GM12878 (cell line): ENCODE measurements around the gene PRKCE.

Experiments
- CEBPB ChIP-seq, 2 experiments: fragments of 150-350 bp in 1 of 2; IDR thresholded peaks; 2 replicates each; pipeline ENCODE4 v1.6.1; 2012 to 2014; ENCODE audit warnings: low read depth in 2 of 2, low read length in 2 of 2, borderline replicate concordance in 1 of 2, inconsistent platforms in 1 of 2
- CTCF ChIP-seq, 3 experiments: IDR thresholded peaks in 2 of 3; conservative IDR thresholded peaks in 1 of 3; 2 replicates each; pipeline ENCODE4 v1.5.1; 2011; ENCODE audit warnings: low read depth in 3 of 3, low read length in 3 of 3, mild to moderate bottlenecking in 3 of 3, control low read depth in 2 of 3, moderate library complexity in 2 of 3, inconsistent platforms in 1 of 3, mixed read lengths in 1 of 3; ENCODE audit not compliant: control insufficient read depth in 2 of 3, insufficient read depth in 1 of 3; ENCODE audit errors: extremely low read depth in 1 of 3
- CUX1 ChIP-seq: IDR thresholded peaks from 2 replicates; pipeline ENCODE4 v1.6.1; 2012; ENCODE audit warnings: improper control_type of control experiment, low read depth, low read length; ENCODE audit not compliant: insufficient replicate concordance
- FOXK2 ChIP-seq: fragments of 450-650 bp; IDR thresholded peaks from 2 replicates; pipeline ENCODE4 v1.6.1; 2017; ENCODE audit warnings: mild to moderate bottlenecking, moderate library complexity
- IRF3 ChIP-seq: fragments of 450-650 bp; IDR thresholded peaks from 2 replicates; pipeline ENCODE4 v1.6.1; 2014; ENCODE audit warnings: mild to moderate bottlenecking
- KDM1A ChIP-seq: fragments of 200-600 bp; sonication (generic); IDR thresholded peaks from 2 replicates; pipeline ENCODE4 v1.6.1; 2016; ENCODE audit warnings: borderline replicate concordance
- LARP7 ChIP-seq: fragments of 450-650 bp; IDR thresholded peaks from 2 replicates; pipeline ENCODE4 v1.6.1; 2017; ENCODE audit warnings: mild to moderate bottlenecking
- POLR2A ChIP-seq: IDR thresholded peaks from 2 replicates; pipeline ENCODE4 v1.6.1; 2011; ENCODE audit warnings: low read depth, mild to moderate bottlenecking, low read length
- POLR2AphosphoS5 ChIP-seq: IDR thresholded peaks from 2 replicates; pipeline ENCODE4 v1.6.1; 2011; ENCODE audit warnings: mild to moderate bottlenecking, low read length, inconsistent platforms
- RELA ChIP-seq: fragments of 450-650 bp; IDR thresholded peaks from 2 replicates; pipeline ENCODE4 v1.8.0; 2014; ENCODE audit warnings: borderline replicate concordance; ENCODE audit not compliant: partially characterized antibody
- SUPT20H ChIP-seq: IDR thresholded peaks from 2 replicates; pipeline ENCODE4 v1.6.1; 2011; ENCODE audit warnings: low read depth, mild to moderate bottlenecking, low read length, moderate library complexity, borderline replicate concordance; ENCODE audit not compliant: control insufficient read depth
- USF1 ChIP-seq: IDR thresholded peaks from 2 replicates; pipeline ENCODE4 v1.6.1; 2011; ENCODE audit warnings: borderline replicate concordance, low read depth, mild to moderate bottlenecking, moderate library complexity, mixed read lengths, low read length; ENCODE audit not compliant: insufficient read depth; ENCODE audit errors: extremely low read length

- TF ChIP-seq RELA (no peak), KDM1A (no peak), POLR2A (no peak), POLR2AphosphoS5 (no peak), CUX1 (no peak), USF1 (no peak), SUPT20H (no peak), CEBPB (IDR thresholded peaks at IDR 0.05; ENCODE audit: borderline replicate concordance in 1 of 2, low read depth in 2 of 2, low read length in 2 of 2) (no peak), CTCF (IDR thresholded peaks at IDR 0.05 in 2 of 3, conservative IDR thresholded peaks at IDR 0.05 in 1 of 3; ENCODE audit: control insufficient read depth in 2 of 3, extremely low read depth in 1 of 3, insufficient read depth in 1 of 3, low read depth in 3 of 3, low read length in 3 of 3) (no peak), IRF3 (no peak), FOXK2 (no peak), LARP7 (no peak)
Observed at GRCh38 chr2:45736757-45737704, 85.6 kb downstream of the PRKCE start.
